Peyer's patch (tissue), 4 donors: Measurements from ENCODE around the gene TCF20. TPM values are rescaled to one million over a fixed set of nuclear protein-coding genes. Genes with fewer than 3 reads are reported as not detected.
A peak's percentile ranks its signal among the peaks of the same experiment; 100 is the strongest.

Experiments used
- DNase-seq, 3 donors: peaks; one replicate each; pipeline ENCODE4 v3.0.0-alpha.2; 2017 to 2019
- H3K27ac ChIP-seq, 4 donors: fragments of 200-600 bp; sonication (generic); one replicate each; pipeline ENCODE4 v1.5.1; 2016 to 2019
- H3K27me3 ChIP-seq, 2 donors: fragments of 200-600 bp; sonication (generic); one replicate each; pipeline ENCODE4 v1.5.1; 2019
- H3K36me3 ChIP-seq, 3 donors: fragments of 200-600 bp; sonication (generic); one replicate each; pipeline ENCODE4 v1.5.1; 2016 to 2019
- H3K4me1 ChIP-seq, 4 donors: fragments of 200-600 bp; sonication (generic); one replicate each; pipeline ENCODE4 v1.5.1; 2016 to 2019
- H3K4me3 ChIP-seq, 4 donors: fragments of 200-600 bp; sonication (generic); 1 replicate in 3 of 4; 2 replicates in 1 of 4; pipeline ENCODE4 v1.5.1; 2016 to 2019; ENCODE audit warnings: mild to moderate bottlenecking in 1 of 4
- H3K9me3 ChIP-seq, 4 donors: fragments of 200-600 bp; sonication (generic); one replicate each; pipeline ENCODE4 v1.5.1; 2016 to 2019; ENCODE audit warnings: mild to moderate bottlenecking in 1 of 4
- CTCF ChIP-seq, 6 experiments: fragments of 450-650 bp in 4 of 6; fragments of 200-600 bp in 2 of 6; sonication (generic) in 1 of 6; IDR thresholded peaks; one replicate each; pipeline ENCODE4 v1.5.1; 2017 to 2019; ENCODE audit warnings: antibody characterized with exemption in 6 of 6, mild to moderate bottlenecking in 3 of 6, moderate library complexity in 1 of 6
- POLR2A ChIP-seq, 2 donors: fragments of 450-650 bp; IDR thresholded peaks; one replicate each; pipeline ENCODE4 v1.5.1; 2017; ENCODE audit warnings: antibody characterized with exemption in 2 of 2, mild to moderate bottlenecking in 2 of 2, moderate library complexity in 2 of 2
- total RNA-seq, 4 donors: library from RNA; depleted of rRNA; stranded (reverse); fragments of >200 nt; gene quantifications; one replicate each; pipeline ENCODE4 v1.1.0, GENCODE V29; 2016

Gene TCF20
- total RNA-seq, 4 donors from 2014 or later = 43.8 to 75.1 (median 59.5) TPM

- no peak overlapping the region for H3K4me3 ChIP-seq
Measured at GRCh38 chr22:42280836-42281235, 10.4 kb upstream of the TCF20 start.

DNA sequence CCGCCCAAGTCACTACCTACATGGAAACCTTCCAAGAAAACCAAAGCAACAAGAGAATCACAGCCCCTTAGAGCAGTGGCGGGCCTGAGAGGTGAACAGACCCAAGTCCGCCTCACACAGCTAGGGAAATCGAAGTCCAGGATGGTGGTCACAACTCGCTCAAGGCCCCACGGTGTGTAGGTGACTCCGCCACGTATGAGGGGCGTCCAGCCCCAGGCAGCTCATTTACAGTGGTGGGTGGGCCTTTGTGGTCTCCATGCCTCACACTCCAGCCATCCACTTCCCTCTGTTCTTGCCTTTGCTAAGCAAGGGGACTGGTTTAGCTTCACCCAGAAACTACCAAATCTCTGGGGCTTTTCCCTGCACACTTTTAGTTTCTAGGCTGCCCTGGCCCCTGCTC is 9.7 kb upstream of the TCF20 start:
- no peak for DNase-seq
- Histone ChIP-seq H3K4me3 (no peak overlapping the region), H3K36me3 (no peaks in the 10 kb centered on the region), H3K4me1 (peaks cover 0 to 41% (median 9%) of the 10 kb centered on the region in 4 donors), H3K27ac (no peak overlapping the region), H3K9me3 (no peaks in the 10 kb centered on the region), H3K27me3 (no peaks in the 10 kb centered on the region)
- no peak for TF ChIP-seq POLR2A (IDR thresholded peaks at IDR 0.05)
- TF ChIP-seq CTCF (IDR thresholded peaks at IDR 0.05) = no peak

More at GRCh38 chr22:42280836-42281235, 10.4 kb upstream of the TCF20 start:
- Histone ChIP-seq H3K27me3 (no peaks in the 10 kb centered on the region), H3K36me3 (no peaks in the 10 kb centered on the region), H3K27ac (no peak overlapping the region), H3K4me1 (peaks cover 0 to 41% (median 12%) of the 10 kb centered on the region in 4 donors), H3K9me3 (no peaks in the 10 kb centered on the region)
- no peak for TF ChIP-seq POLR2A (IDR thresholded peaks at IDR 0.05)
- TF ChIP-seq CTCF (IDR thresholded peaks at IDR 0.05) = no peak
- DNase-seq = no peak

DNA sequence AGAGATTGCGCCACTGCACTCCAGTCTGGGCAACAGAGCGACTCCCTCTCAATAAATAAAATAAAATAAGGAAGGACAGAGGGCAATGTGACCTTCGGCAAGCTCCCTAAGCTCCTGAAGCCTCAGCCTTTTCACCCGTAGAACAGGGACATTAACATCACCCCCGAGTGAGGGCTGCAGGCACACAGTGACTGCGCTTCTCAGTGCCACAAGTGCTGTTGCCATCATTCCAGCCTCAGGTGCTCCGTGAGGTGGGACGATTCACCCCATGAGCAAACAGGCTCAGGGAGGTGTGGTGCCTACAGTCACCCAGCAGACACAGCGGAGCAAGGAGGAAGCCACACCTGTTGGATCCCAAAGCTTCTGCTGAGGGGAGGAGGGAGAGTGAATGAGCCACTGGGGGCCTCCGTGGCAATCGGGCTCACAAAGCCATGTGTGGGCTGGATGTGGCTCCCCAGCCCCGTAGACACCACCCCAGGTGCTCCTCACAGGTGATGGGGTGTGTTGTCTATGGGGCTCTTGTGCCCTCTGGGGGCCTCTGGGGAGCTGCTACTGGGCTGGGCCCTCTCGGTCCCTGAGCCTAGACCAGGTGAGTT is 9.1 kb upstream of the TCF20 start:
- Histone ChIP-seq H3K9me3 (no peaks in the 10 kb centered on the region), H3K27me3 (no peaks in the 10 kb centered on the region), H3K36me3 (no peaks in the 10 kb centered on the region), H3K4me3 (no peak overlapping the region), H3K27ac (no peak overlapping the region), H3K4me1 (peaks cover 0 to 40% (median 9%) of the 10 kb centered on the region in 4 donors)
- DNase-seq = peak in 1 of 3 donors; percentile 58
- TF ChIP-seq CTCF (IDR thresholded peaks at IDR 0.05) (no peak), POLR2A (IDR thresholded peaks at IDR 0.05) (no peak)

GRCh38 chr22:42277988-42278776 is 7.7 kb upstream of the TCF20 start:
- TF ChIP-seq CTCF (IDR thresholded peaks at IDR 0.05) (peak in 3 of 6 experiments; percentile 38 to 43 (median 38)), POLR2A (IDR thresholded peaks at IDR 0.05) (no peak)
- peak in 2 of 3 donors; percentile 59 to 66 for DNase-seq
- no peaks in the 10 kb centered on the region for H3K9me3 ChIP-seq
- H3K36me3 ChIP-seq = no peaks in the 10 kb centered on the region
- H3K27me3 ChIP-seq = no peaks in the 10 kb centered on the region
- peaks cover 0 to 27% (median 1%) of the 10 kb centered on the region in 4 donors for H3K4me1 ChIP-seq
- H3K4me3 ChIP-seq = no peak overlapping the region
- no peak overlapping the region for H3K27ac ChIP-seq

DNA sequence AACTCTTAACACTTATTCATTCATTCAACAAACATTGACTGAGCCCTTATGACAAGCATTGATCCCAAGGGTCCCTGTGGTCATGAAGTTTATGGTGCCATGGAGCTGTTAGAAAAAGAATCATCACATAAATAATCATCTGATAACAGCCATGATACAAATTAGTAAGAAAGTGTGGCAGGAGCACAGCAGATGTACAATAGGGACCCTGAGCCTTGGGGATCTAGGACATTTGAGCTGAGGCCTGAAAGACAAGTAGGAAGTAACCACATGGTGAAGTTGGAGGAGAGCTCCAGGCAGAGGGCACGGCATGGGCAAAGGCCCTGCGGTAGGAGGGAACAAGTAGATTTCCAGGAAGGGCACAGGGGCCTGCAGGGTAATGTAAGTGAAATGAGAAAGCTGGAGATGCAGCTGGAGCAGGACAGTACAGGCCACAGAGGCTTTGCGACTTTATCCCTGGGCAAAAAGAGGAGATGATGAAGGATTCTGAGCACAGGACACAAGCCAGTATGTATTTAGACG is 6.8 kb upstream of the TCF20 start:
- peaks cover 0 to 19% (median 0%) of the 10 kb centered on the region in 4 donors for H3K4me1 ChIP-seq
- TF ChIP-seq POLR2A (IDR thresholded peaks at IDR 0.05) = no peak
- TF ChIP-seq CTCF (IDR thresholded peaks at IDR 0.05) = no peak
- H3K9me3 ChIP-seq = no peaks in the 10 kb centered on the region
- H3K27me3 ChIP-seq = no peaks in the 10 kb centered on the region
- no peak overlapping the region for H3K4me3 ChIP-seq
- no peak overlapping the region for H3K27ac ChIP-seq
- peak in 1 of 3 donors; percentile 21 for DNase-seq
- H3K36me3 ChIP-seq = no peaks in the 10 kb centered on the region
